ENCODE data around the gene MAD1L1. TPM values are rescaled to one million over a fixed set of nuclear protein-coding genes. Genes with fewer than 3 reads are reported as not detected.

Gene MAD1L1
- total and polyA plus RNA-seq, 2 of the 13 experiments (the other 11 are each of a cell fraction or from before 2014, with no cell fraction given): 17.4 to 64.7 TPM

DNA sequence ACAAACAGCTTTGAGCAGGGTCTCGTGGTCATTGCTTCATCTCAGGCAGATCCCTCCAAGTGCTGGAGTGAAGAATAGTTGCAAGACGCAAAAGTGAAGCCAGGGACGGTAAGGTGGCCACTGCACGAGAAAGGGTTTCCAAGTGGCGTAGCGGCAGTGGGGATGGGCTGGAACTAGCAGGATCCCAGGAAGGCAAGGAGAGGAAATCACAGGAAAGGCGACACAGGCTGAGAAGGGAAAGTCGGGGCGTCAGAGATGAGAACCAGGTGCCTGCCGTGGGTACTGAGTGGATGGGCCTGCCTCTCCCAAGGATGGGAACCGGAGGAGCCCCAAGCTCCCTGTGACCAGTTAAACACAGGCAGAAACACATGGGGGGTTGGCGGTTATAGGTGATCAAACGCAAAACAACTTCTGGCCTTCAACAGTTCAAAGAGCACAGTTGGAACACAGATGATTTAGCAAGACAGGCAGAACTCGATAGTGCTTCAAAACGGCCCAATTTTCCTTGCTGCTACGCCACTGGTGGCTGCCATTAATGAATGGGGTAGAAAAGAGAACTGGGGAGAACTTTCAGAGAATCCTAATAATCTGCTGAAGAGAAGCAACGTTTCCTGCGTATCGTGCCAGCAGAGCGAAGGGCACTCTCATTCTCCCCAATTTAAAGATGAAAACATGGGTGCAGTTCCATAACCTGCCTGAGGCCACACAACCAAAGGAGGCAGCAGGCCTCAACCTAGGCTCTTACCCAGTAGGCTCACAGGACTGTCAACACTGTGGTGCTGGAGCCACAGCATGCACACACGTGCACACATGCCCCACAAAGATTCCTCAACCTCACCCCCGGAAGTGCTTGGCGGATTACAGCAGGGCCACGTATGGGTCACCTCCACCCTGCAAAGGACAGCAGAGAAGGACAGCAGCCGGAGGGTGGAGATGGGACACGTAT, 61.9 kb downstream of the MAD1L1 start (continued):
- TF ChIP-seq CEBPG (CRISPR knock-in tag; IDR thresholded peaks at IDR 0.05) (0 out of 2 replicates have a peak, but pooled peaks have one; percentile 21), IKZF4 (CRISPR knock-in tag; IDR thresholded peaks at IDR 0.05; ENCODE audit: borderline replicate concordance, low read depth, not compliant biosample characterization) (no peak), CAMTA2 (CRISPR knock-in tag; IDR thresholded peaks at IDR 0.05; ENCODE audit: borderline replicate concordance) (0 out of 2 replicates have a peak, but pooled peaks have one; percentile 63), ZBTB38 (CRISPR knock-in tag; IDR thresholded peaks at IDR 0.05) (peak; percentile 71), ZNF264 (CRISPR knock-in tag; IDR thresholded peaks at IDR 0.05) (no peak), ZSCAN25 (CRISPR knock-in tag; IDR thresholded peaks at IDR 0.05) (0 out of 2 replicates have a peak, but pooled peaks have one; percentile 28), ZNF274 (CRISPR knock-in tag; IDR thresholded peaks at IDR 0.05) (0 out of 2 replicates have a peak, but pooled peaks have one; percentile 9), CHD4 (IDR thresholded peaks at IDR 0.05; ENCODE audit: borderline replicate concordance, low read length) (0 out of 2 replicates have a peak, but pooled peaks have one; percentile 37), ZZZ3 (CRISPR knock-in tag; IDR thresholded peaks at IDR 0.05; ENCODE audit: borderline replicate concordance) (no peak), ZNF333 (CRISPR knock-in tag; IDR thresholded peaks at IDR 0.05; ENCODE audit: borderline replicate concordance) (no peak), KDM6A (CRISPR knock-in tag; IDR thresholded peaks at IDR 0.05; ENCODE audit: low read depth) (peak; percentile 30; the same call in 1 of the 2 replicates)
- TF ChIP-seq, protein P1, sequence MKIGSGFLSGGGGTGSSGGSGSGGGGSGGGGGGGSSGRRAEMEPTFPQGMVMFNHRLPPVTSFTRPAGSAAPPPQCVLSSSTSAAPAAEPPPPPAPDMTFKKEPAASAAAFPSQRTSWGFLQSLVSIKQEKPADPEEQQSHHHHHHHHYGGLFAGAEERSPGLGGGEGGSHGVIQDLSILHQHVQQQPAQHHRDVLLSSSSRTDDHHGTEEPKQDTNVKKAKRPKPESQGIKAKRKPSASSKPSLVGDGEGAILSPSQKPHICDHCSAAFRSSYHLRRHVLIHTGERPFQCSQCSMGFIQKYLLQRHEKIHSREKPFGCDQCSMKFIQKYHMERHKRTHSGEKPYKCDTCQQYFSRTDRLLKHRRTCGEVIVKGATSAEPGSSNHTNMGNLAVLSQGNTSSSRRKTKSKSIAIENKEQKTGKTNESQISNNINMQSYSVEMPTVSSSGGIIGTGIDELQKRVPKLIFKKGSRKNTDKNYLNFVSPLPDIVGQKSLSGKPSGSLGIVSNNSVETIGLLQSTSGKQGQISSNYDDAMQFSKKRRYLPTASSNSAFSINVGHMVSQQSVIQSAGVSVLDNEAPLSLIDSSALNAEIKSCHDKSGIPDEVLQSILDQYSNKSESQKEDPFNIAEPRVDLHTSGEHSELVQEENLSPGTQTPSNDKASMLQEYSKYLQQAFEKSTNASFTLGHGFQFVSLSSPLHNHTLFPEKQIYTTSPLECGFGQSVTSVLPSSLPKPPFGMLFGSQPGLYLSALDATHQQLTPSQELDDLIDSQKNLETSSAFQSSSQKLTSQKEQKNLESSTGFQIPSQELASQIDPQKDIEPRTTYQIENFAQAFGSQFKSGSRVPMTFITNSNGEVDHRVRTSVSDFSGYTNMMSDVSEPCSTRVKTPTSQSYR (CRISPR knock-in tag; IDR thresholded peaks at IDR 0.05; ENCODE audit: borderline replicate concordance): peak; percentile 51; the same call in 1 of the 2 replicates
- TF ChIP-seq, protein P2, sequence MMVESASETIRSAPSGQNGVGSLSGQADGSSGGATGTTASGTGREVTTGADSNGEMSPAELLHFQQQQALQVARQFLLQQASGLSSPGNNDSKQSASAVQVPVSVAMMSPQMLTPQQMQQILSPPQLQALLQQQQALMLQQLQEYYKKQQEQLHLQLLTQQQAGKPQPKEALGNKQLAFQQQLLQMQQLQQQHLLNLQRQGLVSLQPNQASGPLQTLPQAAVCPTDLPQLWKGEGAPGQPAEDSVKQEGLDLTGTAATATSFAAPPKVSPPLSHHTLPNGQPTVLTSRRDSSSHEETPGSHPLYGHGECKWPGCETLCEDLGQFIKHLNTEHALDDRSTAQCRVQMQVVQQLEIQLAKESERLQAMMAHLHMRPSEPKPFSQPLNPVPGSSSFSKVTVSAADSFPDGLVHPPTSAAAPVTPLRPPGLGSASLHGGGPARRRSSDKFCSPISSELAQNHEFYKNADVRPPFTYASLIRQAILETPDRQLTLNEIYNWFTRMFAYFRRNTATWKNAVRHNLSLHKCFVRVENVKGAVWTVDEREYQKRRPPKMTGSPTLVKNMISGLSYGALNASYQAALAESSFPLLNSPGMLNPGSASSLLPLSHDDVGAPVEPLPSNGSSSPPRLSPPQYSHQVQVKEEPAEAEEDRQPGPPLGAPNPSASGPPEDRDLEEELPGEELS (CRISPR knock-in tag; IDR thresholded peaks at IDR 0.05): peak; percentile 54
- TF ChIP-seq, protein P3, sequence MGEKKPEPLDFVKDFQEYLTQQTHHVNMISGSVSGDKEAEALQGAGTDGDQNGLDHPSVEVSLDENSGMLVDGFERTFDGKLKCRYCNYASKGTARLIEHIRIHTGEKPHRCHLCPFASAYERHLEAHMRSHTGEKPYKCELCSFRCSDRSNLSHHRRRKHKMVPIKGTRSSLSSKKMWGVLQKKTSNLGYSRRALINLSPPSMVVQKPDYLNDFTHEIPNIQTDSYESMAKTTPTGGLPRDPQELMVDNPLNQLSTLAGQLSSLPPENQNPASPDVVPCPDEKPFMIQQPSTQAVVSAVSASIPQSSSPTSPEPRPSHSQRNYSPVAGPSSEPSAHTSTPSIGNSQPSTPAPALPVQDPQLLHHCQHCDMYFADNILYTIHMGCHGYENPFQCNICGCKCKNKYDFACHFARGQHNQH (CRISPR knock-in tag; IDR thresholded peaks at IDR 0.05): 0 out of 2 replicates have a peak, but pooled peaks have one; percentile 1

All from HepG2 (cell line).